Measurements from ENCODE around the gene KSR2.

KSR2 gene

GRCh38 chr12:117466677-117467362 is 502.0 kb downstream of the KSR2 start:
- no peak for DNase-seq (ENCODE audit: low read depth)
- no peak for TF ChIP-seq CTCF (IDR thresholded peaks at IDR 0.05; ENCODE audit: control insufficient read depth, insufficient read depth, low read depth, low read length, missing control alignments)
- H3K4me3 ChIP-seq (ENCODE audit: control insufficient read depth, low read depth, low read length): no peak overlapping the region

GRCh38 chr12:117461732-117462131 is 507.1 kb downstream of the KSR2 start:
- H3K4me3 ChIP-seq (ENCODE audit: control insufficient read depth, low read depth, low read length): no peak overlapping the region
- no peak for TF ChIP-seq CTCF (IDR thresholded peaks at IDR 0.05; ENCODE audit: control insufficient read depth, insufficient read depth, low read depth, low read length, missing control alignments)
- DNase-seq (ENCODE audit: low read depth): no peak

- no peak for DNase-seq (ENCODE audit: low read depth)
- TF ChIP-seq CTCF (IDR thresholded peaks at IDR 0.05; ENCODE audit: control insufficient read depth, insufficient read depth, low read depth, low read length, missing control alignments): no peak
- H3K4me3 ChIP-seq (ENCODE audit: control insufficient read depth, low read depth, low read length): no peak overlapping the region
Measured at GRCh38 chr12:117459229-117459628, 509.6 kb downstream of the KSR2 start.

GRCh38 chr12:117457189-117457588 is 511.6 kb downstream of the KSR2 start:
- no peak for TF ChIP-seq CTCF (IDR thresholded peaks at IDR 0.05; ENCODE audit: control insufficient read depth, insufficient read depth, low read depth, low read length, missing control alignments)
- H3K4me3 ChIP-seq (ENCODE audit: control insufficient read depth, low read depth, low read length): no peak overlapping the region
- DNase-seq (ENCODE audit: low read depth): no peak

- no peak overlapping the region for H3K4me3 ChIP-seq (ENCODE audit: control insufficient read depth, low read depth, low read length)
- no peak for DNase-seq (ENCODE audit: low read depth)
- TF ChIP-seq CTCF (IDR thresholded peaks at IDR 0.05; ENCODE audit: control insufficient read depth, insufficient read depth, low read depth, low read length, missing control alignments): no peak
Measured at GRCh38 chr12:117456076-117456475, 512.7 kb downstream of the KSR2 start.

- H3K4me3 ChIP-seq (ENCODE audit: control insufficient read depth, low read depth, low read length): no peak overlapping the region
- DNase-seq (ENCODE audit: low read depth): no peak
- TF ChIP-seq CTCF (IDR thresholded peaks at IDR 0.05; ENCODE audit: control insufficient read depth, insufficient read depth, low read depth, low read length, missing control alignments): no peak
Measured at GRCh38 chr12:117453961-117454360, 514.8 kb downstream of the KSR2 start.
